Ectodermal cell (in vitro differentiated cells): Measurements from ENCODE around the gene NUDT19.

Experiments
- H3K27ac ChIP-seq: 2 replicates; pipeline ENCODE4 v1.7.0; 2013; ENCODE audit warnings: mild to moderate bottlenecking, low read depth, low read length; ENCODE audit not compliant: insufficient read depth, poor library complexity, severe bottlenecking
- H3K27me3 ChIP-seq: 2 replicates; pipeline ENCODE4 v1.7.0; 2013; ENCODE audit warnings: mild to moderate bottlenecking, low read length; ENCODE audit not compliant: insufficient read depth, control insufficient read depth, poor library complexity, severe bottlenecking
- H3K36me3 ChIP-seq: one replicate; pipeline ENCODE4 v1.7.0; 2013; ENCODE audit warnings: low read length; ENCODE audit not compliant: control insufficient read depth, insufficient read depth
- H3K4me1 ChIP-seq: one replicate; pipeline ENCODE4 v1.7.0; 2013; ENCODE audit warnings: low read length; ENCODE audit not compliant: control insufficient read depth, insufficient read depth
- H3K4me3 ChIP-seq: 2 replicates; pipeline ENCODE4 v1.7.0; 2013; ENCODE audit warnings: low read depth, low read length, control low read depth; ENCODE audit not compliant: insufficient read depth
- H3K9me3 ChIP-seq: 2 replicates; pipeline ENCODE4 v1.7.0; 2013; ENCODE audit warnings: mild to moderate bottlenecking, low read length, moderate library complexity; ENCODE audit not compliant: control insufficient read depth
- WGBS, 2 experiments: methylation state at CpG; one replicate each; pipeline ENCODE4 v1.1.7; 2013; ENCODE audit warnings: missing lambda C conversion rate in 2 of 2; 5-methylcytosine and 5-hydroxymethylcytosine counted together

The NUDT19 gene

DNA sequence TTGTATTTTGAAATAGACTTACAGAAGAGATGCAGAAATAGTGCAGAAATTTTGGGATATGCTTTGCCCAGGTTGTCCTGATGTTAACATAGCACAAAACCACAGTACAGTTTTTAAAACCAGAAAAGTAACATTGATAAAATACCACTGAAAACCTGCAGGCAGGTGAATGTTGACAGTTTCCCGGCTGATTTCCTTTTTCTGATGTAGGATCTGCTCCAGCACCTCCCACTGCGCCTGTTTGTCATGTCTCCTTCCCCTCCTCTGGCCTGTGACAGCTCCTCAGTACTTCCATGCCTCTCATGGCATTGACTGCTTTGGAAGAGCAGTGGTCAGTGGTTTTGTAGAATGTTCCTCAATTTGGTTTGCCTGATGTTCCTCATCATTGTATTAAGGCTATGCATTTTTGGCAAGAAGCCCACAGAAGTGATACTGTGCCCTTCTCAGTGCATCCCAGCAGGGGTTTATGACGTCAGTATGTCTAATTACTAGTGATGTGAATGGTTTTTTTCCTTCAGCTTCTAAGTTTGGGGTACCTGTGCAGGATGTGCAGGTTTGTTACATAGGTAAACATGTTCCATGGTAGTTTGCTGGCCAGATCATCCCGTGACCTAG lies 58.9 kb downstream of the NUDT19 start:
- H3K36me3 ChIP-seq = no peaks in the 10 kb centered on the region
- H3K27me3 ChIP-seq = no peaks in the 10 kb centered on the region
- H3K27ac ChIP-seq = no peak overlapping the region
- no peak overlapping the region for H3K4me3 ChIP-seq
- H3K4me1 ChIP-seq = peaks cover 8% of the 10 kb centered on the region
- 83 to 89% methylated on average over 4 of the region's 4 CpGs for WGBS, 2 experiments
- H3K9me3 ChIP-seq = no peaks in the 10 kb centered on the region

DNA sequence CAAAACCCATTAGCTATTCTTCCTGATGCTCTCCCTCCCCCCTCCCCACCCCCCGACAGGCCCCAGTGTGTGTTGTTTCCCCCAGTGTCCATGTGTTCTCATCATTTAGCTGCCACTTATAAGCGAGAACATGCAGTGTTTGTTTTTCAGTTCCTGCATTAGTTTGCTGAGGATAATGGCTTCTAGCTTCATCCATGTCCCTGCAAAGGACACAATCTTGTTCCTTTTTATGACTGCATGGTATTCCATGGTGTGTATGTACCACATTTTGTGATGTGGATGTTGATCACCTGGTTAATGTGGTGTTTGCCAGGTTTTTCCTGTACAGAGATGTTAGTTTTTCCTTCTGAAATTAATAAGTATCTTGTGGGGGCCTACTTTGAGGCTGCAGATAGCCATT lies 59.4 kb downstream of the NUDT19 start:
- Histone ChIP-seq H3K36me3 (no peaks in the 10 kb centered on the region), H3K4me1 (peaks cover 8% of the 10 kb centered on the region), H3K4me3 (no peak overlapping the region), H3K27me3 (no peaks in the 10 kb centered on the region), H3K9me3 (no peaks in the 10 kb centered on the region), H3K27ac (no peak overlapping the region)
- 90 to 100% methylated on average over 1 to 2 of the region's 2 CpGs for WGBS, 2 experiments

DNA sequence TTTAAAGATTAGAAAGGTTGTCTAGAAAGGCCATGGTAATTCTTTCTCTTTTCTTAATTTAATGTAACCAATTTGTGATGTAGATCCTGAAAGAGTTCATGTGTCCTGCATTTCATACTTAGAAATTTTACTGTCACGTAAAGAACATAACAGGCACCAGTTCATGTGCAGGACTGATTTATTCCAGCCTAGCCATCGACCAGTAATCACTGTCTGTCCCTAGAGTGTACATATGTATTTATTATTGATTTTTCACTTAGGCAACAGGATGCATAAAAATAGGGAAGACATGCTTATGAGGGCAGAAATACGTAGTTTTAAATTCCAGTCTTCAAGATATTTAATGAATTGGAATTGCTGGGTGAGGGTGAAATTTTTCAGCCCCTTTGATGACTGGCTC lies 65.6 kb downstream of the NUDT19 start:
- H3K27ac ChIP-seq = no peak overlapping the region
- no peaks in the 10 kb centered on the region for H3K9me3 ChIP-seq
- H3K36me3 ChIP-seq = no peaks in the 10 kb centered on the region
- no peak overlapping the region for H3K4me3 ChIP-seq
- H3K27me3 ChIP-seq = no peaks in the 10 kb centered on the region
- WGBS, 2 experiments = 95 to 96% methylated on average over 3 of the region's 3 CpGs
- H3K4me1 ChIP-seq = no peaks in the 10 kb centered on the region
